Large intestine (tissue), 3 donors: Measurements from ENCODE around the gene TRIM61. TPM values are rescaled to one million over a fixed set of nuclear protein-coding genes. Genes with fewer than 3 reads are reported as not detected.
A peak's percentile ranks its signal among the peaks of the same experiment; 100 is the strongest.
"Not testable (repeated sequence)": the region's sequence is repeated elsewhere in the genome, so short reads cannot be mapped to it uniquely, and the experiment has no call there.

Source experiments
- DNase-seq, 2 donors: peaks; one replicate each; pipeline versions ENCODE4 v3.0.0 to v3.0.0-alpha.2; 2013
- H3K27ac ChIP-seq: one replicate; pipeline ENCODE4 v1.5.1; 2013; ENCODE audit warnings: low read length
- H3K27me3 ChIP-seq: 2 replicates; pipeline ENCODE4 v1.6.1; 2013; ENCODE audit warnings: low read length; ENCODE audit not compliant: control insufficient read depth, insufficient read depth
- H3K36me3 ChIP-seq: 2 replicates; pipeline ENCODE4 v1.6.1; 2013; ENCODE audit warnings: low read length; ENCODE audit not compliant: control insufficient read depth, insufficient read depth
- H3K4me1 ChIP-seq: one replicate; pipeline ENCODE4 v1.6.1; 2013; ENCODE audit warnings: low read length; ENCODE audit not compliant: control insufficient read depth, insufficient read depth
- H3K4me3 ChIP-seq: one replicate; pipeline ENCODE4 v1.5.1; 2013; ENCODE audit warnings: low read length
- H3K9me3 ChIP-seq: one replicate; pipeline ENCODE4 v1.6.1; 2013; ENCODE audit warnings: mild to moderate bottlenecking, low read depth, low read length, moderate library complexity; ENCODE audit not compliant: control insufficient read depth
- WGBS: methylation state at CpG from one replicate; pipeline ENCODE4 v1.1.5; 2013; ENCODE audit warnings: low lambda C conversion rate; ENCODE audit not compliant: insufficient coverage; 5-methylcytosine and 5-hydroxymethylcytosine counted together
- polyA plus RNA-seq: library from polyadenylated mRNA; unstranded; fragments of 120-200 nt; gene quantifications from one replicate; pipeline ENCODE4 v1.2.1, GENCODE V29; 2013

Gene TRIM61
- polyA plus RNA-seq, 1 donor, result 6.0 TPM

DNA sequence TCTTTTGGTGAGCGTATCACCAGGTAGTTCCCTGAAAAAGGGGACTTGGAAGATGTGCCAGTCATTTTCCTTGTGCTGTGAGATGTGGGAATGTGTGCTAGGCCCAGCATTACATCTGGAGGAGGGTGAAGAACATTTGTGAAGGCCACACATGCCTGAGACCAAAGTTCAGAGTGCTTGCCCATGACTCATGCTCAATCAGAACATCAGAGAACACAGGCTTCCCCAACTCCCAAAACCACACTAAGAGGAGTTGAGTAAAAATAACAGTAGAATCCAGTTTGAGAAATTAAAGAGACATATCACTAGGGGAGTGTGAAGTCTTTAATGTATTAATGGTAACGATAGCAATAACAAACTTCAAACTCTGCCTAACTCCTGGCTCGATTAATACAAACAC lies 18.0 kb downstream of the TRIM61 start:
- DNase-seq, H3K4me1 ChIP-seq, H3K36me3 ChIP-seq, H3K4me3 ChIP-seq, H3K27me3 ChIP-seq, H3K27ac ChIP-seq, H3K9me3 ChIP-seq: not testable (repeated sequence)
- no CpG with 5 or more reads among the region's 3 CpGs for WGBS

DNA sequence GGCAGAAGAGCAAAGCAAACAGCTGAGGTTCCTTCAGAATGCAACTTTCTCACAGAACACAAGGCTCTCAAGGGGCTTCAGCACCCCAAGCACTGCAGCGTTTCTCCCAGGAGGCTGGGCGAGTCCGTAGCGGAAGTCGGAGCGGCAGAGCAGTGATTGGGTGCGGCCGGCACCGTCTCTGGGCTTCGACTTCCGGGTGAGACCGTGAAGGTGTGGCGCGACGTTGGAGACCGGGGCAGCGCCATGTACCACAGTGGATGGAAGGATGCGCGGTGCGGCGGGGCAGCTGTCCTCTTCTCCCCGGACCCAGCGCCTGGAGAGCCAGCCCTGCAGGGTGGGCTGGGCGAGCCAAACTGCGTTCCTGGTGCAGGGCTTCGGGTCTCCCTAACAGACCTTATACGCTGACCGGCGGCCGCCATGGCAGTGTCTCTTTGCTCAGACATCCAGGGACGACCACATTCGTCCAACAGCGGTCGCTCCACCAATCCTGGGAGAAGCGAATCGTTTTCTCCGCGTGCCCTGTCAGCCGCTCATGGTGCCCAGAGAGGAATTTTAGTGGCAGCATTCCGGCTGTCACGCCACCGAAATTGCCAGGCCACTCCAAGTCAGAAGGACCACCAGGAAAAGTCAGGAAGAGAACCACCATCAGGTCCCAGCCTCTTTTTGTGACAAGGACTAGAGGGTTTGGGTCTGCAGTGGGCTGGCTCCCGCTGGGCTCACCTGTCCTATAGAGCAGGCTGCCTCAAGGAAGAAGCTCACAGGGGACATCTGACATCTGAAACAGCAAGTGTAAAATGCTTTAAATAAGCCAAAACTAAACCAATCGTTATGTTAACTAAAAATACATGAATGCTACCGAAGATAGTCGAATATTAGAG lies 20.5 kb downstream of the TRIM61 start:
- peak; percentile 66 to 88 for DNase-seq
- no peaks in the 10 kb centered on the region for H3K4me1 ChIP-seq
- 27% methylated on average over 3 of the region's 46 CpGs for WGBS
- no peaks in the 10 kb centered on the region for H3K36me3 ChIP-seq
- no peaks in the 10 kb centered on the region for H3K9me3 ChIP-seq
- peaks cover 12% of the 10 kb centered on the region for H3K27me3 ChIP-seq
- H3K4me3 ChIP-seq, result peak overlapping the region; percentile 80
- peak overlapping the region; percentile 64 for H3K27ac ChIP-seq

DNA sequence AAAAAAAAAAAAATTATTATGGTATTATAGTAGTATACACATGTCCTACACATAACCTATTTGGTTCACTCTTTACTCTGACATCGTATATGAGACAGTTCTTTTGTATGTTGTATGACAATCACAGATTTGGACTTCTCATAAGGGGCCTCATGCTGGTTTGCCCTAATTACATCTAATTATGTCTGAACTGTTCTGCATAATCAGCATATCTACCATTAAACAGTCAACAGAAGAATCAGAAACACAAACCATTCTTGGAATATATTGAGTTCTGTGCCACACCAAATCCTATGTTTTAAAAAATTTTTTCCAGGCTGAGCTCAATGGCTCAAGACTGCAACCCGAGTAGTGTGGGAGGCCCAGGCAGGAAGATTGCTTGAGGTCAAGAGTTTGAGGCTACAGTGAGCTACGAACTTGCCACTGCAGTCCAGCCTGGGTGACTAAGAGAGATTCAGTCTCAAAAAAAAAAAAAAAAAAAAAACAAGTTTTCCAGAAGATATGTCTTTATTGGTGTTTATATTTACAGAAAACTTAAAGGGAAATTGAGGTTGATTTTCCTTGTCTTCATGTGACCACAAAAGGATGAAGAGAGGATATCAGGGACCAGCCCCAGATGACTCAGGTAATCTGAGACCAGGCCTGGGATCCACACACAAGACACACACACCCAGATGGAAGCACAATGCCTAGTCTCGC lies 22.2 kb downstream of the TRIM61 start:
- no peak for DNase-seq
- Histone ChIP-seq H3K4me1 (no peaks in the 10 kb centered on the region), H3K27ac (no peak overlapping the region), H3K9me3 (no peaks in the 10 kb centered on the region), H3K4me3 (no peak overlapping the region), H3K27me3 (peaks cover 18% of the 10 kb centered on the region), H3K36me3 (no peaks in the 10 kb centered on the region)
- WGBS, result 86% methylated on average over 1 of the region's 4 CpGs

DNA sequence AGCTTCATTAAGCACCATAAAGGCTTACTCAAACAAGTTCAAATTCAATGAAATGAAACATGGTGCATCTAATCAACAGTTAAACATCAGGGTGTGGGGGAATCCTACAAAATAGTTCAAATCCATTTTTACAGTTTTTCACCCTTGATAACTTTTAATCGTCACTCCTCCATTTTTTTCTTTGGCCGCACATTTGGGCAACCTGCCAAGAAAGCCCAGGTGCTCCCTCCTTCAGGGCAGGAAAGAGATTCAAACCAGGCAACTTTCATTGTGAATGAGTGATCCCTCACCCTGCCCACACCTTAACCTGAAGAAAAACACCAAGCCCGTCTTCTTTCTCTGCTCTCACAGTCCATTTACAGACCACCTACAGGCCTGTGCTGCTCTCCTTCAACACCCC lies 24.9 kb downstream of the TRIM61 start:
- H3K27me3 ChIP-seq, result peaks cover 18% of the 10 kb centered on the region
- DNase-seq, result no peak
- 71% methylated on average over 1 of the region's 3 CpGs for WGBS
- H3K4me3 ChIP-seq, result no peak overlapping the region
- H3K36me3 ChIP-seq, result no peaks in the 10 kb centered on the region
- H3K4me1 ChIP-seq, result no peaks in the 10 kb centered on the region
- no peak overlapping the region for H3K27ac ChIP-seq
- H3K9me3 ChIP-seq, result no peaks in the 10 kb centered on the region

DNA sequence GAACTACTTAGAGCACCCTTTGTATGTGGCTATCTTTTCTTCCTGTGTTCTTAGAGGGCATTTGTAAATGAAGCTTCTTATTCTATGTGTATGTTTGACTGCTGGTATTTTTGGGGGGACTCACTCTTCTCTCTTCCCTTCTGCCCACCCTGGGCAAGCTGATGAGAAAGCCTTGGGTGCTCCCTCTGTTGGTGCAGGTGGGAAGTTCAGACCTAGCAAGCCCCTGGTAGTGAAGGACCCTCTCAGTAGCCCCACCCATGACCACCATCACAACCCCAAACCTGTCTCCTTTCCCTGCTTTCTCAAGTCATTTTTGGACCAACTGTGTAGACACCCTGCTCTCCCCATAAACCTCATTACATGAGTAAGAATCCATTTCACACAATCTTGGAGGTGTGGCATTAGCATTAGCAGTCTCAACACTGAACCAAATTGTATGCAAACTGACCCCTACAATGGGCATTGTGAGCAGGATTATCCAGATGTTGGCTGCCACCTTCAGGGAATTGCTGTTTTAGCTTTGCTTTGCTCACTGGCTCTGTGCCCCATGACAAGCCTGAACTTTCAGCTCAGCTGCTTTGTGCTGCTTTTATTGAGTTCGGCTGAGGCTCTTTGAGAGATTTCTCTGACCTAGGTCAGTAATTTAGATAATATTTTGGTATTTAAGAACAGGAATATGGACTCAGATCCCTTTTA lies 27.9 kb downstream of the TRIM61 start:
- H3K9me3 ChIP-seq, result no peaks in the 10 kb centered on the region
- H3K27me3 ChIP-seq, result peaks cover 26% of the 10 kb centered on the region
- no peak for DNase-seq
- H3K27ac ChIP-seq, result no peak overlapping the region
- H3K4me1 ChIP-seq, result no peaks in the 10 kb centered on the region
- no peaks in the 10 kb centered on the region for H3K36me3 ChIP-seq
- H3K4me3 ChIP-seq, result no peak overlapping the region
- WGBS, result no CpG with 5 or more reads among the region's 1 CpG

DNA sequence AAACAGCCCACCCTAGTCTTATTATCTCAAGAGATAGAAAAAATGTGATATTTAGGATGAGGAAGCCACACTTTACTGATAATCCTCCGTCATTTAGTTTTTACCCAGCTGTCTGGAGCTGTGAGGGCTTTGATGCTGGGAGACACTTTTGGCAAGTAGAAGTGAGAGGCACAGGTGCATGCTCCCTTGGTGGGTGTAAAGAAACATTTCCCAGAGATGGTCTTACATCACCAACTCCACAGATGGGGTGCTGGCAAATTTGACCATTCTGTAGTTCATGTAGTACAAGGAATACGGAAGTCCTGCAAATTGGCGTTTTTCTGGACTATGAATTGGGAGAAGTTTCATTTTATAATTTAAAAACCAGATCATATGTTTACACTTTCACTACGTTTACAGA lies 28.5 kb downstream of the TRIM61 start:
- no peaks in the 10 kb centered on the region for H3K4me1 ChIP-seq
- no peaks in the 10 kb centered on the region for H3K9me3 ChIP-seq
- H3K27ac ChIP-seq, result no peak overlapping the region
- H3K36me3 ChIP-seq, result no peaks in the 10 kb centered on the region
- DNase-seq, result no peak
- H3K4me3 ChIP-seq, result no peak overlapping the region
- H3K27me3 ChIP-seq, result peaks cover 23% of the 10 kb centered on the region
- 80% methylated on average over 2 of the region's 4 CpGs for WGBS

DNA sequence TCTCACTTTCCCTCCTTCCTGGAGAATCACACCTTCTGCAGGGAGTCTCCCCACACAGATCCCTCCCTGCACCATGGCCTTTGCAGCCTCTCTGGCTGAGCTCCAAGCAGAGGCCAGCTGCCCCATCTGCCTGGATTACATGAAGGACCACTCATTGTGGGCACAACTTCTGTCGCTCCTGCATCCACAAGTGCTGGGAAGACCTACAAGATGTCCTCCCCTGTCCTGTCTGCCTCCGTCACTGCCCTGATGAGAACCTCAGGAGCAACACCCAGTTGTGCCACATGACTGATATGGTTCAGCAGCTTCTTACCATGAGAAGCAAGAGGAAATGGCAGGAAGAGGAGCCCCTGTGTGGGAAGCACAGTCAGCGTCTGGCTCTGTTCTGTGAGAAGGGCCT lies 29.5 kb downstream of the TRIM61 start:
- not testable (repeated sequence) for H3K4me3 ChIP-seq, H3K4me1 ChIP-seq, H3K9me3 ChIP-seq, DNase-seq, H3K36me3 ChIP-seq, H3K27ac ChIP-seq
- WGBS, result no CpG with 5 or more reads among the region's 3 CpGs
- H3K27me3 ChIP-seq, result peaks cover 17% of the 10 kb centered on the region

DNA sequence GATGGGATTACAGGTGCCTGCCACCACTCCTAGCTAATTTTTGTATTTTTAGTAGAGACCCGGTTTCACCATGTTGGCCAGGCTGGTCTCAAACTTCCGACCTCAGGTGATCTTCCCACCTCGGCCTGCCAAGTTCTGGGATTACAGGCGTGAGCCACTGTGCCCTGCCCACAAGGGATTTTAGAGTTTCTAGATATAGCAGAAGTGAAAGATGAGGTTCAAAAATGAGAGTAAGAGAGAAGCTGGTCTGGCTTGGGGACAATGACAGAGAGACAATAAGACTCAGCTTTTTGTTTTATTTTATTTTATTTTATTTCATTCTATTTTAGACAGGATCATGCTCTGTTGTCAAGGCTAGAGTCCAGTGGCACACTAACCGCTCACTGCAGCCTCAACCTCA lies 30.6 kb downstream of the TRIM61 start:
- Histone ChIP-seq H3K36me3 (no peaks in the 10 kb centered on the region), H3K4me3 (no peak overlapping the region), H3K27me3 (peaks cover 12% of the 10 kb centered on the region), H3K27ac (no peak overlapping the region), H3K9me3 (no peaks in the 10 kb centered on the region), H3K4me1 (no peaks in the 10 kb centered on the region)
- no peak for DNase-seq
- WGBS, result no CpG with 5 or more reads among the region's 5 CpGs

DNA sequence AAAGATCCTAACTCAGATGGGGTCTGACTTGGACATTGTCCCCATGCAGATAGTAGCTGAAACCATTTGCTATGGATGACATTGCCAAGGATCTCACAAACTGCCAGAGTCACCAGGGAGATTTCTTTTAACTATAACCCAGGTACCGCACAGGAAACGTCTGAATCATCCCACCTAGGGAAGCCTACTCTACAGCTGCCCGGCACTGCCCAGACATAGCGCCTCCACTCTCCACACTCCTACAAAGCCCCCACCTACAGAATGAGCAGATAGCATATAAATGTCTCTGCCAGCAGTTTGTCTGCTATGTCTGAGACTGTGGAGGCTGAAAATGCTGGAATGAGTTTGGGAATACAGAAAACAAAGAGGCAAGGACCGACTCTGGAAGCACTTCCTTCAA lies 32.3 kb downstream of the TRIM61 start:
- Histone ChIP-seq H3K9me3 (no peaks in the 10 kb centered on the region), H3K36me3 (no peaks in the 10 kb centered on the region), H3K4me1 (no peaks in the 10 kb centered on the region), H3K27ac (no peak overlapping the region), H3K4me3 (no peak overlapping the region), H3K27me3 (peaks cover 8% of the 10 kb centered on the region)
- WGBS, result no CpG with 5 or more reads among the region's 5 CpGs
- DNase-seq, result no peak

DNA sequence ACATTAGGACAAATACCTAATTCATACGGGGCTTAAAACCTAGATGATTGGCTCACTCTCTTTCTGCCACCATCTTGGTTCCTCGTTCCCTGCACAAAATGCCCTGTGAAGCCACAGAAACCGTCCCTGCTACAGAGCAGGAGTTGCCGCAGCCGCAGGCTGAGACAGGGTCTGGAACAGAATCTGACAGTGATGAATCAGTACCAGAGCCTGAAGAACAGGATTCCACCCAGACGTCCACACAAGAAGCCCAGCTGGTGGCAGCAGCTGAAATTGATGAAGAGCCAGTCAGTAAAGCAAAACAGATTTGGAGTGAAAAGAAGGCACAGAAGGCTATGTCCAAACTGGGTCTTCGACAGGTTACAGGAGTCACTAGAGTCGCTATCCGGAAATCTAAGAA lies 34.3 kb downstream of the TRIM61 start:
- H3K36me3 ChIP-seq, result no peaks in the 10 kb centered on the region

More for the DNA sequence above, 34.3 kb downstream of the TRIM61 start:
- Histone ChIP-seq H3K4me3 (no peak overlapping the region), H3K9me3 (no peaks in the 10 kb centered on the region), H3K27ac (no peak overlapping the region), H3K27me3 (peaks cover 11% of the 10 kb centered on the region), H3K4me1 (no peaks in the 10 kb centered on the region)
- no CpG with 5 or more reads among the region's 9 CpGs for WGBS
- DNase-seq, result no peak
